Activated T-helper 2 cell treated with anti-CD3 and anti-CD28 coated beads, Interferon-gamma antibody, Interleukin-2, Interleukin-4, amounts not matched to agents 10 μg/mL and 5 μg/mL and 100 μg/mL, durations not matched to agents 14 hours and 24 hours and 36 hours (primary cell): ENCODE results near the gene KLHL21. TPM values are rescaled to one million over a fixed set of nuclear protein-coding genes. Genes with fewer than 3 reads are reported as not detected.
A peak's percentile ranks its signal among the peaks of the same experiment; 100 is the strongest.
"Not testable (repeated sequence)": the region's sequence is repeated elsewhere in the genome, so short reads cannot be mapped to it uniquely, and the experiment has no call there.

Experiments
- DNase-seq: peaks from one replicate; pipeline ENCODE4 v3.0.0; 2021; ENCODE audit warnings: low spot score
- H3K27ac Mint-ChIP-seq: one replicate; pipeline ENCODE4 v1.8.0; 2021; ENCODE audit warnings: mixed read lengths
- H3K27me3 Mint-ChIP-seq: one replicate; pipeline ENCODE4 v1.8.0; 2021; ENCODE audit warnings: low read depth, mixed read lengths
- H3K36me3 Mint-ChIP-seq: one replicate; pipeline ENCODE4 v1.8.0; 2021; ENCODE audit warnings: low read depth, mixed read lengths
- H3K4me1 Mint-ChIP-seq: one replicate; pipeline ENCODE4 v1.8.0; 2021; ENCODE audit warnings: low read depth, mixed read lengths
- H3K4me3 Mint-ChIP-seq: one replicate; pipeline ENCODE4 v1.8.0; 2021; ENCODE audit warnings: low read depth, mild to moderate bottlenecking, moderate library complexity, mixed read lengths
- H3K9me3 Mint-ChIP-seq: one replicate; pipeline ENCODE4 v1.8.0; 2021; ENCODE audit warnings: mixed read lengths
- intact Hi-C: fragments of 100-400 bp; cut with micrococcal nuclease; formaldehyde crosslinking; loops from one replicate; pipeline ENCODE4 v1.15.1; 2023
- total RNA-seq: library from RNA; stranded (reverse); gene quantifications from 2 replicates; pipeline ENCODE4 v1.2.3, GENCODE V29; 2022

KLHL21 gene, protein sequence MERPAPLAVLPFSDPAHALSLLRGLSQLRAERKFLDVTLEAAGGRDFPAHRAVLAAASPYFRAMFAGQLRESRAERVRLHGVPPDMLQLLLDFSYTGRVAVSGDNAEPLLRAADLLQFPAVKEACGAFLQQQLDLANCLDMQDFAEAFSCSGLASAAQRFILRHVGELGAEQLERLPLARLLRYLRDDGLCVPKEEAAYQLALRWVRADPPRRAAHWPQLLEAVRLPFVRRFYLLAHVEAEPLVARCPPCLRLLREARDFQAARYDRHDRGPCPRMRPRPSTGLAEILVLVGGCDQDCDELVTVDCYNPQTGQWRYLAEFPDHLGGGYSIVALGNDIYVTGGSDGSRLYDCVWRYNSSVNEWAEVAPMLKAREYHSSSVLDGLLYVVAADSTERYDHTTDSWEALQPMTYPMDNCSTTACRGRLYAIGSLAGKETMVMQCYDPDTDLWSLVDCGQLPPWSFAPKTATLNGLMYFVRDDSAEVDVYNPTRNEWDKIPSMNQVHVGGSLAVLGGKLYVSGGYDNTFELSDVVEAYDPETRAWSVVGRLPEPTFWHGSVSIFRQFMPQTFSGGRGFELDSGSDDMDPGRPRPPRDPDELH
- total RNA-seq = 21.3 and 22.6 TPM in 2 replicates

DNA sequence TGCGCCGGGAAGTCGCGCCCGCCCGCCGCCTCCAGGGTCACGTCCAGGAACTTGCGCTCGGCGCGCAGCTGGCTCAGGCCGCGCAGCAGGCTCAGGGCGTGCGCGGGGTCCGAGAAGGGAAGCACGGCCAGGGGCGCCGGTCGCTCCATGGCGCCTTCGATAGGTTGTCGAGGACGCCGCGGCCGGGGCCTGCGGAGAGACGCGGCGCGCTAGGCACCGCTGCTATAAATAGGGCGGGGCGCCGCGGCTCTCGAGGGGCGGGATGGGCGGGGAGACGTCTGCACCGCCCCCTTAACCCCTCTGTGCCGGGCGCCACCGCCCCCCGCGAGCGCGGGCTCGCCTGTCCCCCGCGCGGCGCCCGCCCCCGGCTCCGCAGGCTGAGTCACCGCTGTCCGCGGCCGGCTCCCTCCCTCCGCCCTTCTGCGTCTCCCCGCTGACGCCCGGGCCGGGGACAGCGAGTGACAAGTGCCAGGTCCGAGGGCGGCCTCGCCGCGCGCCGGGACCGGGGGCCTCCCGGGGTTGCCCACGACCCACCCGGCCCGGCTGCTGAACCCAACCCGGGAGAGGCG lies at the start of gene KLHL21:
TSS of gene KLHL21 (minus strand) at position 201 of the 569 bp plus-strand sequence. CDS start at position 149, 52 bp downstream.
- H3K9me3 Mint-ChIP-seq = no peaks in the 10 kb centered on the region
- peaks cover 21% of the 10 kb centered on the region for H3K4me1 Mint-ChIP-seq
- no peaks in the 10 kb centered on the region for H3K27me3 Mint-ChIP-seq
- H3K27ac Mint-ChIP-seq = peak within 1 kb of the TSS; percentile 97
- H3K4me3 Mint-ChIP-seq = peak within 1 kb of the TSS; percentile 96
- DNase-seq = peak; percentile 77
- intact Hi-C loops = loop anchor here (1.0 to 2.0 kb wide), 3 partner anchors 11 to 48 kb away; partner anchors contain the start of genes NOL9, PHF13, TAS1R1 and ZBTB48
- peaks cover 30% of the 10 kb centered on the region for H3K36me3 Mint-ChIP-seq

DNA sequence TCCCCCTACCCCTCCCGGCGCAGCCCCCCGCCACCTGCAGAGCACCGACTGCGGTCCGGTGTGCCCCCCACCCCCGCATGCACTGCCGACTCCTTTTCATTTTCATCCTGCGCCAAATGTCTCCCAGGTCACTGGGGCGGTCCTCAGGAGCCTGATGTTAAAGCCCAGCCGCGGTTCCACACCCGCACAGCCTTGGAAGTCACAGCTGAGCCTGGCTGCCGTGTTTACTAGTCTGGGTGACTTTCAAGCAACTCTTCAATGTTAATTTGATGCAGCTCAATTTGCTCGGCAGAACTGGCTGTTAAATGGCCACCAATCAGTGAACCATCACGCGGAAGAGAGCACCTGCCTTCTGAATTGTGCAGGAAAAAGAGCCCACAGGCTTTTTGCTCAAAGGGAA lies 49.2 kb upstream of the KLHL21 start:
- DNase-seq = no peak

DNA sequence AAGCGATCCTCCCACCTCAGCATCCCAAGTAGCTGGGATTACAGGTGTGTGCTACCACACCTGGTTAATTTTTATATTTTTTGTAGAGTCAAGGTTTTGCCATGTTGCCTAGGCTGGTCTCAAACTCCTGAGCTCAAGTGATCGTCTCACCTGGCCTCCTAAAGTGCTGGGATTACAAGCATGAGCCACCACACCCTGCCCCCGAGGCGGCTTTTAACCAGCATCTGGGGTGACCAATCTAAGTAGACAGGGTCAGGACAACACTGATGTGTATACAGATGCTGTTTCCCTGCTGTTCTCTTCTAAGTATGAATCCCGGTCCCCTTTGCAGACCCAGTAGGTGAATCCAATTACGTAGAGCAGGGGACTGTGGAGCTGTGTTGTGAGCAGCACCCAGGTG lies 45.9 kb upstream of the KLHL21 start:
- Mint-ChIP-seq H3K9me3 (no peaks in the 10 kb centered on the region), H3K36me3 (peaks cover 24% of the 10 kb centered on the region)

More for the DNA sequence above, 49.2 kb upstream of the KLHL21 start:
- Mint-ChIP-seq H3K36me3 (peaks cover 20% of the 10 kb centered on the region), H3K27me3 (no peaks in the 10 kb centered on the region), H3K4me1 (no peaks in the 10 kb centered on the region), H3K4me3 (no peak overlapping the region), H3K27ac (no peak overlapping the region), H3K9me3 (no peaks in the 10 kb centered on the region)
- intact Hi-C loops = no loop called here

DNA sequence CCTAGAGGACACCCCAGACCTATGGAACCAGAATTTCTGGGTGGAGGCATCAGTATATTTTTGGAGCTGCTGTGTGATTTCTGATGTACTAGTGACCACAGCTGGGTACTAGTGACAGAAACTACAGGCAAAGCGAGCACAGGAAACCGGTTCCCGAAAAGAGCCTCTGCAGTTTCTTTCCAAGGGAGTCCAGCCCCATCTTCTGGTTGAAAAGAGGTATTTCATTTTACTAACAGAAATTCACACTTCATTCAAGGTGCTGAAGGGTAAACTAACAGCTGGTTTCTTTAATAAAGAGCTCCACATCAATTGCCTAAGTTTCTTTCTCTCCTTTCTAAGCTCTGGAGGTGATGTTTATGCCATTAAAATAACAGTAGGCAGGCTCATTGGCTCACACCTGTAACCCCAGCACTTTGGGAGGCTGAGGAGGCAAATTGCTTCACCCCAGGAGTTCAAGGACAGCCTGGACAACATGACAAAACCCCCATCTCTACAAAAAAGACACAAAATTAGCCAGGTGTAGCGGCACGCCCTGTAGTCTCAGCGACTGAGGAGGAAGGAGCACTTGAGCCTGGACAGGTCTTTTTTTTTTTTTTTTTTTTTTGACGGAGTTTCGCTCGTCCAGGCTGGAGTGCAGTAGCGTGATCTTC lies 44.0 kb upstream of the KLHL21 start:
- Mint-ChIP-seq H3K4me3 (no peak overlapping the region), H3K9me3 (no peaks in the 10 kb centered on the region), H3K36me3 (peaks cover 25% of the 10 kb centered on the region), H3K27ac (no peak overlapping the region), H3K4me1 (no peaks in the 10 kb centered on the region), H3K27me3 (no peaks in the 10 kb centered on the region)
- intact Hi-C loops = loop anchor here (1.0 kb wide), 1 partner anchor 160 kb away; no protein-coding TSS in a partner anchor
- no peak for DNase-seq

More for the DNA sequence above, 45.9 kb upstream of the KLHL21 start:
- no peak for DNase-seq
- intact Hi-C loops = no loop called here
- Mint-ChIP-seq H3K4me3 (no peak overlapping the region), H3K27ac (no peak overlapping the region), H3K4me1 (no peaks in the 10 kb centered on the region), H3K27me3 (no peaks in the 10 kb centered on the region)

DNA sequence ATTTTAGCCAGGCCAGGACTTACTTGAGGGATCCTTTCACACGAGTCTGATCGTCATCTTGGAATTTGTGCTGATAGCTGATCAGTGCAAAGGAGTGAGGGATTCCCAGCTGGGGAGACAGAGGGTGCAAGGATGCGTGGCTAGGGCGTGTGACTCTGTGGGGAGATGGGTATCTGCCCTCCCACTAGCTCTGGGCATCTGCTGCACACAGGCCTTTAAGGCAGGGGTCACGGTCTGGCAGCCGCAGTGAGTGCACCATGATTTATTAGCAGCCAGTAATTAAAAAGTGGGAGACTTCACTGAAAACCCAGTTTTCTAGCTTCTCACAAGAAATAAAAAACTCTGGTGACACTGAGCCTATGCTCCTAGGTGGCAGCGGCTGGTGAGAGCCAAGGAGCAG lies 42.3 kb upstream of the KLHL21 start:
- intact Hi-C loops = no loop called here
- Mint-ChIP-seq H3K9me3 (no peaks in the 10 kb centered on the region), H3K4me1 (no peaks in the 10 kb centered on the region), H3K27me3 (no peaks in the 10 kb centered on the region), H3K4me3 (no peak overlapping the region), H3K36me3 (peaks cover 33% of the 10 kb centered on the region), H3K27ac (no peak overlapping the region)
- DNase-seq = no peak

DNA sequence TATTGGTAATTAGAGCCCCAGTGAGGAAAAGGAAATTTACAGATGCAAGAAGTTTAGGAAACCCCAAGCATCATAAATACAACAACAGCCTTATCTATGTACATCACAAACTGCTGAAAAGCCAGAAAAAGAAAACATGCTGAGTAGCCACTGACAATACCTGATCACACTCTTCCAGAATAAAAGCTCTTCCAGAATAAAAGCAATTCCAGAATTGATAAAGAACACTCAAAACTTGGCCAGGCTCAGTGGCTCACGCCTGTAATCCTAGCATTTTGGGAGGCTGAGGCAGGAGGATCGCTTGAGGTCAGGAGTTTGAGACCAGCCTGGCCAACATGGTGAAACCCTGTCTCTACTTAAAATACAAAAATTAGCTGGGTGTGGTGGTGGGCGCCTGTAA lies 38.2 kb upstream of the KLHL21 start:
- H3K9me3 Mint-ChIP-seq, H3K4me1 Mint-ChIP-seq, H3K27me3 Mint-ChIP-seq, intact Hi-C loops, DNase-seq, H3K27ac Mint-ChIP-seq, H3K4me3 Mint-ChIP-seq: not testable (repeated sequence)
- peaks cover 58% of the 10 kb centered on the region for H3K36me3 Mint-ChIP-seq

DNA sequence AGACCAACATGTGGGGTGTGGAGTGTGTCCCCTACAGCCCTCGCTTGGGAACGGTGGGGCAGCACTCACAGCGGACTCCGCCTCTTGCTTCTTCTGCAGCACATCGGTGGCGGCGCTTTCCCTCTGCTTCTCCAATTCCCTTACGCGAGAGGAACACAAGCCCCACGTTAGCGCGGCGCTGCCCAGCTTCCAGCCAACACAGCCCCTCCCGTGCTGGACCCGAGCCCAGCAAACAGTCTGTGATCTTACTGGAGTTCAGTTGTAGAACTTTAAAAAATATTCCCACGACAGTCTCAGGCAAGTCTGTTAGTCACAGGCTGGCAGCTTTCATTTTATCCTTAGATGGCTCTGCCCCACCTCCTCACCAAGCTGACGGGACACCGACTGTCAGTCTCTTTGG lies 35.6 kb upstream of the KLHL21 start:
- no peak overlapping the region for H3K27ac Mint-ChIP-seq
- H3K9me3 Mint-ChIP-seq = no peaks in the 10 kb centered on the region
- no peak overlapping the region for H3K4me3 Mint-ChIP-seq
- H3K27me3 Mint-ChIP-seq = no peaks in the 10 kb centered on the region
- peaks cover 71% of the 10 kb centered on the region for H3K36me3 Mint-ChIP-seq
- H3K4me1 Mint-ChIP-seq = no peaks in the 10 kb centered on the region
- intact Hi-C loops = no loop called here
- no peak for DNase-seq

DNA sequence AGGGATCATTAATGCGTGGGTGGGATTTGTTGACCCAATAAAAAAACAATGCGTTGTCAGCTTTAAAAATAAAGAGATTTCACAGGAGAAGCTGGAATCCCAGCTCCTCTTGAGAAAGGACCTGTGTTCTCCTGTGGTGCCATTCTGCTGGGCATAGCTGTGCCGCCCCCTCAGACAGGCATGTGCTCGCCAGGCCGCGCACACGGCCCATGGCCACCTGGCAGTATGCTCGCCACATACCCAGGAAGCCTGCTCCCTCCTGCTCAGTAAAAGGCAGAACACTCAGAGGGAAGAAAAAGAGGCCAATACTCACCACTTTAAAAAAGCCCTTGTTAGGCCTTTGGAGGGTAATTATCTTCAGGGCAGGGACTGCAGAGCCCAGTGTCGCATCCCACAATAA lies 35.1 kb upstream of the KLHL21 start:
- intact Hi-C loops = no loop called here
- Mint-ChIP-seq H3K4me1 (no peaks in the 10 kb centered on the region), H3K27ac (no peak overlapping the region), H3K36me3 (peaks cover 71% of the 10 kb centered on the region), H3K4me3 (no peak overlapping the region), H3K9me3 (no peaks in the 10 kb centered on the region), H3K27me3 (no peaks in the 10 kb centered on the region)
- no peak for DNase-seq

DNA sequence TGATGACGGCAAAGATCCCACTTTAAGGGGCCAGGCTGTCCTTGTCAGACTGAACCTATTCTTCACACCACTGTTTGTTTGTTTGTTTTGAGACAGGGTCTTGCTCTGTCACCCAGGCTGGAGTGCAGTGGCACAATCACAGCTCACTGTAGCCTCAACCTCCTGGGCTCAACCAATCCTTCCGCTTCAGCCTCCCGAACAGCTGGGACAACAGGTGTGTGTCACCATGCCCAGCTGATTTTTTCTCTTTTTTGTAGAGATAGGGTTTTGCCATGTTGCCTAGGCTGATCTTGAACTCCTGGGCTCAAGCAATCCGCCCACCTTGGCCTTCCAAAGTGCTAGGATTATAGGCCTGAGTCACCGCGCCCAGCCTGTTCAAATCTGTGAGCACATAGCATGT lies 34.1 kb upstream of the KLHL21 start:
- H3K27ac Mint-ChIP-seq, DNase-seq, H3K9me3 Mint-ChIP-seq, intact Hi-C loops, H3K27me3 Mint-ChIP-seq, H3K4me3 Mint-ChIP-seq, H3K4me1 Mint-ChIP-seq: not testable (repeated sequence)
- peaks cover 64% of the 10 kb centered on the region for H3K36me3 Mint-ChIP-seq

DNA sequence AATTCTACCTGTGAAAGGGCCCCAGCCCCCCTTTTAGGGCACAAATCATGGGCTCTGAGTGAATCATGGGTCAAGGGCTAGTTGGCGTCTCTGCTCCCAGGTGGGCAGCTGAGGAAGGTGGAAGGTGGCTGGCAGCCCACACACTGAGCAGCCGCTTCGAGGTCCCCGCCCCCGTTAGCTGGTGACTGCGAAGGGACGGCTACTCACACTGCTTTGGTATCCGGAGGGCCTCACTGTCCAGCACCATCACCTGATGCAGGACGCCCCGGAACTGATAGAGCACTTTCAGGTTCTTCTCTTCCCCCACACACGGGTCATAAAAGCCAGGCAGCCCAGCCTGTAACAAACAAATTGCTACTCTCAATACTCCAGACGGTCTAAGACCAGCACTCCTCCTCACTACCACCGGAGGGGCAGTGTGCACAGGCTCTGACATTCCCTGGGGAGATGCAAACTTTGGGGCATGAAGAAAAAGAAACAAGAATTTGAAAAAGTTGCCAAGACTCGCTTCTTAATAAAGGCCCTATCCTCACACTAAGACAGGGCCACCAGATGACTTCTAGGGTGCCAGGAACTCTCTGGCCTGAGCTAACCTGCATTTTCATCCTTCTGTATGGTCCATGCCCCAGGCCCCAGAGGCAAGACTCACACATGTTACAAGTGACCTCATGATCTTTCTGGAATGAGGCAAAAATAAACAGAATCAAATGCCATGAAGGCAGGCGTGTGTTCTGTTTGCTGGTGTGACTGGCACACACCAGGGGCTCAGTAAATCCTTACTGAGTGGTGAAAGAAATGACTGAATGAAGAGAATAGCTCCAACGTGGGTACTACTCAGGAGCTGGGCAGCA lies 33.5 kb upstream of the KLHL21 start:
- Mint-ChIP-seq H3K4me1 (no peaks in the 10 kb centered on the region), H3K27ac (no peak overlapping the region), H3K9me3 (no peaks in the 10 kb centered on the region), H3K36me3 (peaks cover 59% of the 10 kb centered on the region), H3K27me3 (no peaks in the 10 kb centered on the region), H3K4me3 (no peak overlapping the region)
- no peak for DNase-seq
- intact Hi-C loops = no loop called here

DNA sequence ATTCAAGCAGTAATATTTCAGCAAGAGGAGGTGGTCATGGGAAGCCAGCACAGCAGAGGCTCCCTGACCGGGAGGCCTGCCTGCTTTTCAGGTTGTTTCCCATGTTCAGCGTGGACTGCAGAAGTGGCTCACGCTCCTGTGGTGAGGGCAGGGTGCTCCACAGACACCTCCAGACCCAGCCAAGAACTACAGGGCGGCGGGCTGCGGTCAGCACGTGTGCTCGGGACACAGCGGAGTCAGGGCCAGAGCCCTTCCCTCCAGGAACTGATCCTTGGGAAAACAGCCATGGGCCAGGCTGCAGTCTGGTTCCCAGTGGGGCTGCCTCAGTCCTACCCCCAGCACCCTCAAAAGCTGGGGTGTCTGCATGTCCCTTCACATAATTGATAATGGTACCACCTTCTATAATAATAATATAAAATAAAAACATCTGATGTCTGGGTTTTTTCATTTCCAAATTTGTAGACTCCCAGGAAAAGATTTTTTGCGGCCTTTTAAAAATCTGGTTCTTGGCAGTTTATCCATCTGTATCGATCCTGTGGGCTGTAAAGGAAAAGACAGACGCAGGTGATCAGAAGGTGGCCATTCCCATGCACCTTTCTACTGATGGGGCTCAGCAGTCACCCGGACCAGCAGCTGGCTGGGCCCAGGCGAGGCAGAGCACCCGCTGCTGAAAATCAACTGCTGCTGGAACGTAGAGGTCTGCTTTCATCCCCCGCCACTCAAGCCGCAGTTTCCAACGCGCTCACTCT lies 32.7 kb upstream of the KLHL21 start:
- Mint-ChIP-seq H3K36me3 (peaks cover 54% of the 10 kb centered on the region), H3K4me1 (no peaks in the 10 kb centered on the region), H3K27ac (no peak overlapping the region), H3K4me3 (no peak overlapping the region), H3K27me3 (no peaks in the 10 kb centered on the region), H3K9me3 (no peaks in the 10 kb centered on the region)
- DNase-seq = no peak
- intact Hi-C loops = no loop called here
